GM21447 (cell line): Measurements from ENCODE around the gene RNF31.

Experiments
- ATAC-seq: cut with Tn5 transposase; IDR thresholded peaks from one replicate; pipeline ENCODE4 v1.9.1; 2021; ENCODE audit not compliant: unreplicated experiment

RNF31 gene

GRCh38 chr14:24159777-24160498 lies 12.6 kb downstream of the RNF31 start:
- ATAC-seq: no peak

- no peak for ATAC-seq
Measured at GRCh38 chr14:24160499-24160849, 13.2 kb downstream of the RNF31 start.

- ATAC-seq: peak; percentile 84
Measured at GRCh38 chr14:24160850-24161804, 13.8 kb downstream of the RNF31 start, which contains the start of gene IRF9. TSS of gene IRF9 (plus strand) at chr14:24161265. CDS start at chr14:24162145, 880 bp downstream.

GRCh38 chr14:24162093-24162492 lies 14.8 kb downstream of the RNF31 start:
- ATAC-seq: no peak

- no peak for ATAC-seq
Measured at GRCh38 chr14:24164518-24164991, 17.3 kb downstream of the RNF31 start.

- ATAC-seq: no peak
Measured at GRCh38 chr14:24165785-24166184, 18.5 kb downstream of the RNF31 start.

- ATAC-seq: no peak
Measured at GRCh38 chr14:24167469-24168114, 20.3 kb downstream of the RNF31 start.

- ATAC-seq: peak; percentile 88
Measured at GRCh38 chr14:24171422-24172260, 24.3 kb downstream of the RNF31 start, which contains the start of gene REC8. TSS of gene REC8 (plus strand) at chr14:24172080. CDS start at chr14:24172553, 473 bp downstream.

- no peak for ATAC-seq
Measured at GRCh38 chr14:24172261-24172860, 25.1 kb downstream of the RNF31 start.

GRCh38 chr14:24172871-24173281 lies 25.6 kb downstream of the RNF31 start:
- no peak for ATAC-seq

- ATAC-seq: no peak
Measured at GRCh38 chr14:24176599-24176998, 29.3 kb downstream of the RNF31 start.

- no peak for ATAC-seq
Measured at GRCh38 chr14:24177041-24177825, 29.9 kb downstream of the RNF31 start.

GRCh38 chr14:24177891-24178290 lies 30.6 kb downstream of the RNF31 start:
- no peak for ATAC-seq

GRCh38 chr14:24178399-24179178 lies 31.3 kb downstream of the RNF31 start:
- no peak for ATAC-seq

- no peak for ATAC-seq
Measured at GRCh38 chr14:24179294-24179960, 32.1 kb downstream of the RNF31 start.

- no peak for ATAC-seq
Measured at GRCh38 chr14:24179961-24180796, 32.9 kb downstream of the RNF31 start.
